ENCODE data around the gene SMIM17. TPM values are rescaled to one million over a fixed set of nuclear protein-coding genes. Genes with fewer than 3 reads are reported as not detected.

Gene SMIM17
- total and polyA plus RNA-seq, 3 donors (not counting 1 experiment from before 2014, with no cell fraction given): 0.50 TPM; not detected in 2

Other genes with a start within 250 kb of the SMIM17 start
- gene ZNF582, start 249.6 kb upstream of the SMIM17 start, total RNA-seq: 1 to 10 TPM; 2.4 to 2.8 TPM
- gene ZNF582, start 249.6 kb upstream of the SMIM17 start, polyA plus RNA-seq: 1.9 TPM
- gene ZNF583, start 238.8 kb upstream of the SMIM17 start, total RNA-seq: 1 to 10 TPM; 4.7 to 5.5 TPM
- 0.85 TPM for gene ZNF583, start 238.8 kb upstream of the SMIM17 start, polyA plus RNA-seq
- gene ZNF667, start 165.8 kb upstream of the SMIM17 start, total RNA-seq: 1 to 10 TPM; 8.1 to 8.7 TPM
- gene ZNF667, start 165.8 kb upstream of the SMIM17 start, polyA plus RNA-seq: 0.94 TPM
- 1 to 10 TPM; 4.3 to 8.2 TPM for gene ZNF471, start 135.3 kb upstream of the SMIM17 start, total RNA-seq
- 0.78 TPM for gene ZNF471, start 135.3 kb upstream of the SMIM17 start, polyA plus RNA-seq
- 1 to 10 TPM; 8.0 to 9.7 TPM for gene ZFP28, start 104.2 kb upstream of the SMIM17 start, total RNA-seq
- gene ZFP28, start 104.2 kb upstream of the SMIM17 start, polyA plus RNA-seq: 1.9 TPM
- gene ZNF470, start 75.7 kb upstream of the SMIM17 start, total RNA-seq: 1 to 10 TPM; 4.3 to 5.8 TPM
- 0.85 TPM for gene ZNF470, start 75.7 kb upstream of the SMIM17 start, polyA plus RNA-seq
- 10 to 100 TPM in 1 of 2 donors, 1 to 10 TPM in 1; 6.7 to 12.5 TPM for gene ZNF71, start 47.9 kb upstream of the SMIM17 start, total RNA-seq
- gene ZNF71, start 47.9 kb upstream of the SMIM17 start, polyA plus RNA-seq: 5.7 TPM
- gene ZNF835, start 28.6 kb downstream of the SMIM17 start, total RNA-seq: under 1 TPM in 1 of 2 donors, not detected in 1; 0.17 TPM
- gene ZNF835, start 28.6 kb downstream of the SMIM17 start, polyA plus RNA-seq: not detected
- 1 to 10 TPM in 1 of 2 donors, under 1 TPM in 1; 0.07 to 3.2 TPM for gene PEG3, start 197.6 kb downstream of the SMIM17 start, total RNA-seq
- gene PEG3, start 197.6 kb downstream of the SMIM17 start, polyA plus RNA-seq: not detected
- not detected for gene ZIM2, start 197.6 kb downstream of the SMIM17 start, total RNA-seq
- gene ZIM2, start 197.6 kb downstream of the SMIM17 start, polyA plus RNA-seq: not detected

Data from mammary epithelial cell (primary cell).